ENCODE measurements around the gene ITGA2B.
"Not testable (repeated sequence)": the region's sequence is repeated elsewhere in the genome, so short reads cannot be mapped to it uniquely, and the experiment has no call there.

Gene ITGA2B

DNA sequence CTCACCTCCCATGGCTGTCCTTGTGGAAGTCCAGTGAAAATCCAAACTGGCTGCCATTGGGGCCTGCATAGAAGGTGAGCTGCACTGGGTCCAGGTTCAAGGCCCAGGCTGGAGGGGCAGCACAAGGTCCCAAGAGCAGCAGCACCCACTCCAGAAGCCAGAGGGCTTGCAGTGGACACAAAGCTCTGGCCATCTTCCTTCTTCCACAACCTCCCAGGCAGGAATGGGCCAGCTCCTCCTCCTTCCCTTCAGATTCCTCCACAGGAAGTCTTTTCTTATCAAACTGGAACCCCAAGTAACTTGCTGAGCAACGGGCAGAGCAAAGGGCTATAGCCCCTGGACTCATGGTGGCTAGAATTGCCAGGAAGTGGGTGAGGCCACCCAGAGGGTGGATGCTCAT is at the start of gene ITGA2B:
ITGA2B (minus strand) TSS at position 369 of the 400 bp plus-strand sequence; CDS start at position 193, 176 bp downstream.
- DNase-seq (ENCODE audit: low read depth in 2 of 2) = no peak

DNA sequence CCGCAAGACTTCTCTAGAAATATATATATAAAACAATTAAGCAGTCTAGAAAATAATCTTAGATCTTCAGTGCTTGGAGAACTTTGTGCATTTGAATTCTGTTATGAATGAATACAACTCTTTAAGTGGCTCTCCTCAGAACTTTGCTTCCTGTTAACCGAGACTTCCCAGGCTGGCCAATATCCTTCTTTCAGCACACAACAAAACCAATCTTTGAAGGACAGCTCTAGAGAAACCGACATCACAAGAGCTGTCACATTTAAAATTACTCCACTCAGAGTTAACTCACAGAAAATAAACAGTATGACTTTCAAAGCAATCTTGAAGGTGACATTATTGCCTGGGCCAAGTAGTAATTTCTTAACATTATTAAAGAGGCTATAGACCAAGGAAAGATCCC is 49.7 kb upstream of the ITGA2B start:
- DNase-seq (ENCODE audit: low read depth in 2 of 2) = no peak

- peak in 1 of 2 donors; percentile 2 for DNase-seq (ENCODE audit: low read depth in 2 of 2)
These were observed 49.2 kb upstream of the ITGA2B start for GRCh38 chr17:44438636-44439035.

- DNase-seq (ENCODE audit: low read depth in 2 of 2) = no peak
These were observed 46.9 kb upstream of the ITGA2B start for GRCh38 chr17:44436336-44436735.

- no peak for DNase-seq (ENCODE audit: low read depth in 2 of 2)
These were observed 43.1 kb upstream of the ITGA2B start for GRCh38 chr17:44432254-44433157.

DNA sequence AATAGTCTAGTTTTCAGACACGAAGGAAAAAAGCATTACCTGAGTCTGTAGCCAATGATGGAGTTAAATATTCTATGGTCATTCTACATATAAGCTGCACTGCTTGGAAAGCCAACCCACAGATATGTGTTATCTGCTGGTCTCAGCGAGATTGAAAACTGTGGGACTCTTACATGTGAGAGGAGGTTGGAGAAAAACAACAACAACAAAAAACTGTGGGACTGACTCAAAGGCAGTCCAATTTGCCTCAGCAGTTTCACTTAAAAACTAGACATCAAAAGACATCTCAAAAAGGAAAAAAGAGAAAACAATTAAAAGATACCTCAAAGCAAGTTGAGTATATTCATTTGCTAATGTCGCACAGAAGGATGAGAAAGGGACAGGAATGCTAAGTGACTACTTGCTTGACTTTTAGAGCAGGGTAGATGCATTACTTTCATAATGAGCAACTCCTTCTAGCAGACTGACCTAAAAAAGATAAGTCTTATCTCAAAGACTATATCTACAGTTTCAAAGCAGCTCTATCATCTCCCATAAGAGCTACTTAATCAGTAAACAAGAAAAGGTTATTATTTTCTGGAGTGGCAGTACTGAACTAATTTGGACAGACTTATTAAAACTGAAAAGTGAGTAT is 35.5 kb upstream of the ITGA2B start:
- no peak for DNase-seq (ENCODE audit: low read depth in 2 of 2)

- DNase-seq (ENCODE audit: low read depth in 2 of 2) = no peak
These were observed 28.1 kb upstream of the ITGA2B start for GRCh38 chr17:44417553-44417952.

- DNase-seq (ENCODE audit: low read depth in 2 of 2) = no peak
These were observed 27.3 kb upstream of the ITGA2B start for GRCh38 chr17:44416558-44417289.

DNA sequence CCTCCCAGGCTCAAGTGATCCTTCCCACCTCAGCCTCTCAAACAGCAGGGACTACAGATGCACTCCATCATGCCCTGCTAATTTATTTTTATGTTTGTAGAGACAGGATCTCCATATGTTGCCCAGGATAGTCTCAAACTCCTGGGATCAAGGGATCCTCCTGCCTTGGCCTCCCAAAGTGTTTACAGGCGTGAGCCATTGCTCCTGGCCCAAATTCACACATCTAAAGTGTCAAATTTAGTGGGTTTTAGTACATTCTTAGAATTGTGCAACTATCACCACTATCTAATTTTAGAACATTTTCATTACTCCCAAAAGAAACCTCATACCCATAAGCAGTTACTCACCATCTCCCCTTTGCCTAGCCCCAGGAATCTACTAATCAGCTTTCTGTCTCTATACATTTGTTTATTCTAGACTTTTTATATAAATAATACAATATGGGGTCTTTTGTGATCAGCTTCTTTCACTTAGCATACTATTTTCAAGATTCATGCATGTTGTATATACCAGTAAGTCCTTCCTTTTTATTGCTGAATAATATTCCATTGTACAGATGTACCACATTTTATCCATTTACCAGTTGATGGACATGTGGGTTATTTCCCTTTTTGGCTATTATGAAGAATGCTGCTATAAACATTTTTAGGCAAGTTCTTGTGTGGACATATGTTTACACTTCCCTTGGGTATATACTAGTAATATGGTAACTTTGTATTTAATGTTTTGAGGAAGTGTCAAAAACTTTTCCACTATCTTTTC is 25.1 kb upstream of the ITGA2B start:
- no peak for DNase-seq (ENCODE audit: low read depth in 2 of 2)

GRCh38 chr17:44409309-44410028 is 20.0 kb upstream of the ITGA2B start:
- no peak for DNase-seq (ENCODE audit: low read depth in 2 of 2)

- no peak for DNase-seq (ENCODE audit: low read depth in 2 of 2)
These were observed 19.3 kb upstream of the ITGA2B start for GRCh38 chr17:44408786-44409185.

DNA sequence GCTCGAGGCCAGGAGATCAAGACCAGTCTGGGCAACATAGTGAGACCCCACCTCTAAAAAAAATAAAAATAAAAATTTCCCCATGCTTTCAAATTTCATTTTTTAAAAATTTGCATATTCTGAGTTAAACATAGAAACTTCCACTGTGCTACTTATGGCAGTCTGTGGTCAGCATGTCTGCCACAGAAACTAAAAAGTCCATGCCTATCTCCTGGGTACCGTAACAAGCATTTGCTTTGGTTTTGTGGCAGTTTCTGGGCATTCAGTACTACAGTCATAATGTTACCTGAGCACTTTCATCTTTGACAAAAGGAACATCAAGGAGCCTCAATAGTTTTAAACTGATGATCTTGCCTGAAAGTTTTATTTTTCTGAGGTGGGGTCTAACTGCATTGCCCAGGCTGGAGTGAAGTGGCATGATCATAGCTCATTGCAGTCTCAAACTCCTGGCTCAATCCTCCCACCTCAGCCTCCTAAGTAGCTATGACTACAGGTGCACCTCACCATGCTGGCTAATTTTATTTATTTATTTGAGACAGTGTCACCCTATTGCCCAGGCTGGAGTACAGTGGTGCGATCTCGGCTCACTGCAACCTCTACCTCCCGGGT is 13.2 kb upstream of the ITGA2B start:
- no peak for DNase-seq (ENCODE audit: low read depth in 2 of 2)

GRCh38 chr17:44400226-44400847 is 10.9 kb upstream of the ITGA2B start:
- DNase-seq (ENCODE audit: low read depth in 2 of 2) = no peak

GRCh38 chr17:44398692-44399691 is 9.5 kb upstream of the ITGA2B start:
- no peak for DNase-seq (ENCODE audit: low read depth in 2 of 2)

DNA sequence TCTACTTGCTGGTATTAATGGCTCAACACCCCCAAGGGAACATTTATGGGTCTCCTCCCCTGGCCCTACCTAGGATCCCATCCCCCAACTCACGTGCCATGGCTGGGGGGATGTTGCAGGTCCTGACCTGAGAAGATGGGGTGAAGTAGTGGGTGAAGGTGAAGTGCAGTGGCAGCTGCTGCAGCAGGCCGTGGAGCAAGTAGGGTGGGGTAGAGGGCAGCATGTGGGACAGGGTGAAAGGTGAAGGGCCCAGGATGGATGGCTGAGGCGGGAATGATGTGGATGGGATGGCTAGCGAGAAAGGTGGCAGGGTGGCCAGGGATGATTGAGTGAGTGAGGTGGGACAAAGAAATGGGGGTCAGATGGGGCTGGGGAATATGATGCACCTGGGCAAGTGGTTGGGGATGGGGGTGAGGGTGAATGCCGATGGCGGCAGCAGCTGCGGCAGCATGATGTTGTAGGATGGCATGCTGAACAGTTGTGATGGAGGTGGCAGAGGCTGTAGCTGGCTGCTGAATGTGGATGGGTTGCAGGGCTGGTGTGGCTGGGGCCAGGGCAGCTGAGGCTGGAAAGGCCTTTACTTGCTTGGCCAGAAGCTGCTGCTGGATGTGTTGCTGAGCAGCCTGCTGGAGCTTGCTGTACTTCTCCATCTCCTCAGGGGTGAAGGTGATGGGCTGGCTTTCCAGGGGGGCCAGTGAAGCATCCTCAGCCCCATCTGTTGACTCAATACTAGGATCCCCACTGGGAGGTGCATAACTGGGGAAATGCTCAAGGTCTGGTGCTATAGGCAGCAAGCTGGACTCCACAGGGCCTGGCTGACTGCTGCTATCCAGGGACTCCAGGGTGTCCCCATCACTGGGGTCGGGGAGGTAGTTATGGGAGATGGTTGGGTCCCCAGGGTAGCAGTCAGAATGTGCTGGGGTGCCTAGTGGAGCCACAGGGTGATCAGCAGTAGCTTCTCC is 8.3 kb upstream of the ITGA2B start:
- DNase-seq (ENCODE audit: low read depth in 2 of 2) = no peak

- DNase-seq (ENCODE audit: low read depth in 2 of 2) = no peak
These were observed 7.5 kb upstream of the ITGA2B start for GRCh38 chr17:44396946-44397345.

DNA sequence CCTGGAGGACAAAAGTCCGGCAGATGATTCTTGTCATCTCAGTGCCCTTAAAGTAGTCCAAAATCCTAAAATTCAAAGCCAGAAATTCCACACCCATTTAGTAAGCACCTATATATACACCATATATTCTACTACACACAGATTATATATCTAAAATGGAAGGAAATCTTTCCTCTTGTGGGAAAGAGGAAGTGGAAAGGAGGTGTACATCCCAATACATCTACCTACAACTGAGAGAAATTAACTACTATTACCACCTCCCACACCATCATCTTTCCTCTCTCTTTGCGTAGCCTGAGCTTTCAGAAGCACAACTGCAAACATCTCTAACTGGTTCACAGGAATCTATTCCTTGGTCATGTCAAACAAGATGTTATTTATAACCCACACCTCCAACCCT is 5.4 kb upstream of the ITGA2B start:
- DNase-seq (ENCODE audit: low read depth in 2 of 2) = no peak

- DNase-seq (ENCODE audit: low read depth in 2 of 2) = not testable (repeated sequence)
These were observed 4.7 kb upstream of the ITGA2B start for GRCh38 chr17:44394112-44394511.
